K562 (cell line): ENCODE data around the gene AK2. TPM values are rescaled to one million over a fixed set of nuclear protein-coding genes. Genes with fewer than 3 reads are reported as not detected.

Experiments used
- ARNT ChIP-seq, 2 experiments: fragments of 450-650 bp; IDR thresholded peaks; 2 replicates each; pipeline ENCODE4 v1.6.1; 2016; ENCODE audit warnings: mild to moderate bottlenecking in 1 of 2
- CTBP1 ChIP-seq: fragments of 450-650 bp; IDR thresholded peaks from 2 replicates; pipeline ENCODE4 v1.6.1; 2016; ENCODE audit warnings: borderline replicate concordance
- FOXA3 ChIP-seq, 2 experiments: fragments of 450-650 bp in 1 of 2; sonication (generic) in 1 of 2; formaldehyde crosslinking; IDR thresholded peaks in 1 of 2; conservative IDR thresholded peaks in 1 of 2; 2 replicates each; pipeline versions ENCODE4 v1.4.0 to v1.8.0; 2020 to 2022; ENCODE audit warnings: mild to moderate bottlenecking in 2 of 2, missing genetic modification reagents in 1 of 2
- FOXK1 ChIP-seq: sonication (generic); formaldehyde crosslinking; IDR thresholded peaks from 2 replicates; pipeline ENCODE4 v1.8.0; 2022; ENCODE audit warnings: missing genetic modification reagents, mild to moderate bottlenecking, borderline replicate concordance
- HINFP ChIP-seq: fragments of 450-650 bp; conservative IDR thresholded peaks from 2 replicates; pipeline ENCODE4 v1.6.1; 2016; ENCODE audit warnings: missing genetic modification characterization, low read depth, mild to moderate bottlenecking, control low read depth, missing compliant biosample characterization
- HOXB6 ChIP-seq: fragments of 250-450 bp; sonication (Bioruptor Pico); IDR thresholded peaks from 2 replicates; pipeline ENCODE4 v1.5.1; 2022; ENCODE audit warnings: mild to moderate bottlenecking, borderline replicate concordance
- HSF4 ChIP-seq: fragments of 250-450 bp; sonication (Bioruptor Pico); IDR thresholded peaks from 2 replicates; pipeline ENCODE4 v2.1.2; 2022; ENCODE audit warnings: mild to moderate bottlenecking, moderate library complexity, borderline replicate concordance
- MEIS2 ChIP-seq: fragments of 450-650 bp; IDR thresholded peaks from 2 replicates; pipeline ENCODE4 v1.6.1; 2014; ENCODE audit warnings: mild to moderate bottlenecking; ENCODE audit not compliant: partially characterized antibody
- NEUROD1 ChIP-seq: fragments of 150-350 bp; IDR thresholded peaks from 2 replicates; pipeline ENCODE4 v1.6.1; 2014; ENCODE audit warnings: borderline replicate concordance, low read length, low read depth; ENCODE audit not compliant: partially characterized antibody
- NR2C1 ChIP-seq, 2 experiments: fragments of 450-650 bp; IDR thresholded peaks; 2 replicates each; pipeline ENCODE4 v1.6.1; 2017; ENCODE audit warnings: mild to moderate bottlenecking in 2 of 2, antibody characterized with exemption in 1 of 2, inconsistent platforms in 1 of 2, missing compliant biosample characterization in 1 of 2, missing genetic modification characterization in 1 of 2
- STAT5A ChIP-seq: IDR thresholded peaks from 2 replicates; pipeline ENCODE4 v1.6.1; 2012; ENCODE audit warnings: low read length, inconsistent platforms, borderline replicate concordance
- TAF15 ChIP-seq: fragments of 200-400 bp; formaldehyde crosslinking; IDR thresholded peaks from 2 replicates; pipeline ENCODE4 v1.6.1; 2017; ENCODE audit warnings: mild to moderate bottlenecking, low read depth, low read length, moderate library complexity
- ZBTB1 ChIP-seq: sonication (generic); formaldehyde crosslinking; IDR thresholded peaks from 2 replicates; pipeline ENCODE4 v1.8.1; 2023; ENCODE audit warnings: missing genetic modification reagents, low read depth, mild to moderate bottlenecking, borderline replicate concordance
- ZMIZ1 ChIP-seq, 2 experiments: fragments of 150-350 bp in 1 of 2; IDR thresholded peaks; 2 replicates each; pipeline ENCODE4 v1.6.1; 2012 to 2016; ENCODE audit warnings: low read depth in 2 of 2, low read length in 2 of 2, mild to moderate bottlenecking in 1 of 2, moderate library complexity in 1 of 2
- ZNF134 ChIP-seq: fragments of 250-450 bp; sonication (Bioruptor Pico); conservative IDR thresholded peaks from 2 replicates; pipeline ENCODE4 v1.4.0; 2020
- ZNF274 ChIP-seq: IDR thresholded peaks from 2 replicates; pipeline ENCODE4 v1.6.1; 2011; ENCODE audit warnings: low read depth, mild to moderate bottlenecking, low read length, moderate library complexity, borderline replicate concordance
- ZNF57 ChIP-seq: fragments of 450-650 bp; formaldehyde crosslinking; IDR thresholded peaks from 2 replicates; pipeline ENCODE4 v1.4.0; 2020; ENCODE audit warnings: mild to moderate bottlenecking, moderate library complexity
- ZNF740 ChIP-seq, 3 experiments: fragments of 200-800 bp in 1 of 3; sonication (Bioruptor generic) in 1 of 3; sonication (generic) in 1 of 3; formaldehyde crosslinking in 1 of 3; IDR thresholded peaks; 2 replicates each; pipeline versions ENCODE4 v1.6.1 to v1.8.0; 2016 to 2022; ENCODE audit warnings: mild to moderate bottlenecking in 2 of 3, missing compliant biosample characterization in 2 of 3, missing genetic modification characterization in 2 of 3, missing genetic modification reagents in 1 of 3
- polyA plus RNA-seq, 8 experiments: library from polyadenylated mRNA; depleted of rRNA in 4 of 8; stranded (reverse) in 5 of 8; unstranded in 3 of 8; fragments of >200 nt; fragmentation: Nextera tagmentation in 2 of 8; fragmentation: Illumina TruSeq in 1 of 8; extraction: Ambion mirVana in 2 of 8; extraction: Trizol in 1 of 8; gene quantifications; 2 replicates each; pipeline versions ENCODE4 v1.2.1 to v1.2.3, GENCODE V29; 2011 to 2014; ENCODE audit warnings: inconsistent platforms in 1 of 8, missing spikeins in 1 of 8
- total RNA-seq, 7 experiments: library from RNA; depleted of rRNA in 6 of 7; stranded (reverse); fragments of >200 nt in 6 of 7; fragmentation: Illumina TruSeq in 2 of 7; extraction: Trizol in 2 of 7; gene quantifications; 2 replicates each; pipeline versions ENCODE4 v1.2.1 to v1.2.3, GENCODE V29; 2011 to 2021; ENCODE audit warnings: low replicate concordance in 1 of 7
- TF ChIP-seq, protein P1 (sequence below): fragments of 250-450 bp; sonication (Bioruptor Pico); IDR thresholded peaks from 2 replicates; pipeline ENCODE4 v1.9.0; 2021; ENCODE audit warnings: mild to moderate bottlenecking, inconsistent platforms

The AK2 gene
- total and polyA plus RNA-seq, 9 of the 15 experiments (the other 6 are each of a cell fraction or from before 2014, with no cell fraction given): 105 to 1,050 (median 509) TPM

DNA sequence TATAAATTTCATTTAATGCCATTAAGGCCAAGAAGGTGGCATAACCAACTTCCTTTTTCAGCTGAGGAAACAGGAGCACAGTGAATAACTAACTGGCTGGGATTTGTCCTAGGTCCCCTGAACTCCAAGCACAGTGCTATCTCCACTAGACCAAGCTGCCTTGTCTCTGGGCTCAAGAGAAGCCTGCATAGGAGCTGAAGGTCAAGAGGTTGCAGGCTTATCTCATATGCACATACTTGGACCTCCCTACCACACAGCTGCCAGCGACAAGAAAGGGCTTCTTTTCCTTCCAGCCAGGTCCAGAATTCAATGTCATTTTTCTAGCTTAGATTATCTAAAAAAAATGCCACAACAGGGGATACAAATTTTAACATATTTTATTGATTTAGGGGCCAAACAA, 27.1 kb downstream of the AK2 start (continued):
- TF ChIP-seq, protein P1, sequence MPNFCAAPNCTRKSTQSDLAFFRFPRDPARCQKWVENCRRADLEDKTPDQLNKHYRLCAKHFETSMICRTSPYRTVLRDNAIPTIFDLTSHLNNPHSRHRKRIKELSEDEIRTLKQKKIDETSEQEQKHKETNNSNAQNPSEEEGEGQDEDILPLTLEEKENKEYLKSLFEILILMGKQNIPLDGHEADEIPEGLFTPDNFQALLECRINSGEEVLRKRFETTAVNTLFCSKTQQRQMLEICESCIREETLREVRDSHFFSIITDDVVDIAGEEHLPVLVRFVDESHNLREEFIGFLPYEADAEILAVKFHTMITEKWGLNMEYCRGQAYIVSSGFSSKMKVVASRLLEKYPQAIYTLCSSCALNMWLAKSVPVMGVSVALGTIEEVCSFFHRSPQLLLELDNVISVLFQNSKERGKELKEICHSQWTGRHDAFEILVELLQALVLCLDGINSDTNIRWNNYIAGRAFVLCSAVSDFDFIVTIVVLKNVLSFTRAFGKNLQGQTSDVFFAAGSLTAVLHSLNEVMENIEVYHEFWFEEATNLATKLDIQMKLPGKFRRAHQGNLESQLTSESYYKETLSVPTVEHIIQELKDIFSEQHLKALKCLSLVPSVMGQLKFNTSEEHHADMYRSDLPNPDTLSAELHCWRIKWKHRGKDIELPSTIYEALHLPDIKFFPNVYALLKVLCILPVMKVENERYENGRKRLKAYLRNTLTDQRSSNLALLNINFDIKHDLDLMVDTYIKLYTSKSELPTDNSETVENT (CRISPR knock-in tag): no peak
- TF ChIP-seq CTBP1 (peak; percentile 83), MEIS2 (peak; percentile 34), ZNF274 (peak; percentile 59; the same call in 1 of the 2 replicates), HOXB6 (no peak), ZNF740 (CRISPR knock-in tag; IDR thresholded peaks at IDR 0.05) (no peak), ZNF740 (tag; IDR thresholded peaks at IDR 0.05) (no peak), NR2C1 (IDR thresholded peaks at IDR 0.05) (peak; percentile 72), NR2C1 (tag; IDR thresholded peaks at IDR 0.05) (peak; percentile 87), FOXK1 (no peak), ZNF134 (CRISPR knock-in tag) (no peak), TAF15 (no peak), ZMIZ1 (IDR thresholded peaks at IDR 0.05; ENCODE audit: low read depth in 2 of 2, low read length in 2 of 2) (peak in 1 of 2 experiments; percentile 90; a peak in 2 of 4 replicates), HINFP (tag) (no peak), ZNF57 (CRISPR knock-in tag) (no peak), ARNT (IDR thresholded peaks at IDR 0.05) (peak; percentile 64 to 93; a peak in 2 of 4 replicates), ZBTB1 (CRISPR knock-in tag) (no peak), HSF4 (no peak), STAT5A (peak; percentile 92), FOXA3 (CRISPR knock-in tag; conservative IDR thresholded peaks at IDR 0.05 in 1 of 2, IDR thresholded peaks at IDR 0.05 in 1 of 2) (no peak), NEUROD1 (no peak)
